ENCODE data around the gene FGF11. TPM values are rescaled to one million over a fixed set of nuclear protein-coding genes. Genes with fewer than 3 reads are reported as not detected.

Gene FGF11
- total and polyA plus RNA-seq, 2 of the 4 experiments (the other 2 are of a cell fraction) = 0.18 to 1.1 TPM

- TF ChIP-seq MAFK (IDR thresholded peaks at IDR 0.05; ENCODE audit: low read depth, low read length) = no peak
- no peak for TF ChIP-seq RAD21 (IDR thresholded peaks at IDR 0.05; ENCODE audit: low read length)
- peak; percentile 62 for TF ChIP-seq MAZ (IDR thresholded peaks at IDR 0.05; ENCODE audit: borderline replicate concordance, low read depth, low read length)
Measured at GRCh38 chr17:7478276-7479212, 39.2 kb downstream of the FGF11 start (continued).
